GM19395 (cell line): ENCODE results near the gene XRN1.
"Not testable (repeated sequence)": the region's sequence is repeated elsewhere in the genome, so short reads cannot be mapped to it uniquely, and the experiment has no call there.

Experiments used
- ATAC-seq: cut with Tn5 transposase; IDR thresholded peaks from one replicate; pipeline ENCODE4 v1.9.1; 2021; ENCODE audit warnings: mild to moderate bottlenecking, moderate library complexity; ENCODE audit not compliant: unreplicated experiment

XRN1 gene

DNA sequence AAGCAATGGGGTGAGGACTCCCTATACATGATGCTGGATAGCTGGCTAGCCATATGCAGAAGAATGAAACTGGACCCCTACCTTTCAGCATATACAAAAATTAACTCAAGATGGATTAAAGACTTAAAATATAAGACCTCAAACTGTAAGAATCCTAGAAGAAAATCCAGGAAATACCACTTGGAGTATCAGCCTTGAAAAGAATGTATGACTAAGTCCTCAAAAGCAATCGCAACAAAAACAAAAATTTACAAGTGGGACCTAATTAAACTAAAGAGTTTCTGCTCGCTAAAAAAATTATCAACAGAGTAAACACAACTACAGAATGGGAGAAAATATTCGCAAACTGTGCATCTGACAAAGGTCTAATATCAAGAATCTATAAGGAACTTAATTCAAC is 94.3 kb downstream of the XRN1 start:
- no peak for ATAC-seq

- not testable (repeated sequence) for ATAC-seq
These were observed 95.1 kb downstream of the XRN1 start for GRCh38 chr3:142352698-142353097.

- no peak for ATAC-seq
These were observed 99.4 kb downstream of the XRN1 start for GRCh38 chr3:142348460-142348859.

GRCh38 chr3:142337994-142338393 is 109.8 kb downstream of the XRN1 start:
- ATAC-seq: no peak

DNA sequence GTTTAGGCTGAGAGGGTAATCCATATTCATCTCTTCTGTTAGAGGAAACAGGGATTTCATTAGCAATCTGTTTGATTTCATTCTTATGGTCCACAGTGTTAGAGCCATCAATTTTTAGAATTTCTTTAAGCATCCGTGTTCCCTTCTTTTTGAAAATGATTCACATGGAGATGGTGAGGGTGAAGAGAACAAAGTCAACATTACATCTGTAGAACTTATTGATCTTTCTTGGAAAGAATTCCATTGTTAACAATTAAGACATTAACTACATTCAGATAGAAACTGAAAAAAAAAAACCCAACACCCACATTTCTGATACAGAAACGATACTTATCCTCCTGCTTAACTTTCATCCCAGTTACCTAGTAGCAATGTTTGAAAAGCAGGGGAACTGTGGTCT is 115.4 kb downstream of the XRN1 start:
- ATAC-seq: no peak

DNA sequence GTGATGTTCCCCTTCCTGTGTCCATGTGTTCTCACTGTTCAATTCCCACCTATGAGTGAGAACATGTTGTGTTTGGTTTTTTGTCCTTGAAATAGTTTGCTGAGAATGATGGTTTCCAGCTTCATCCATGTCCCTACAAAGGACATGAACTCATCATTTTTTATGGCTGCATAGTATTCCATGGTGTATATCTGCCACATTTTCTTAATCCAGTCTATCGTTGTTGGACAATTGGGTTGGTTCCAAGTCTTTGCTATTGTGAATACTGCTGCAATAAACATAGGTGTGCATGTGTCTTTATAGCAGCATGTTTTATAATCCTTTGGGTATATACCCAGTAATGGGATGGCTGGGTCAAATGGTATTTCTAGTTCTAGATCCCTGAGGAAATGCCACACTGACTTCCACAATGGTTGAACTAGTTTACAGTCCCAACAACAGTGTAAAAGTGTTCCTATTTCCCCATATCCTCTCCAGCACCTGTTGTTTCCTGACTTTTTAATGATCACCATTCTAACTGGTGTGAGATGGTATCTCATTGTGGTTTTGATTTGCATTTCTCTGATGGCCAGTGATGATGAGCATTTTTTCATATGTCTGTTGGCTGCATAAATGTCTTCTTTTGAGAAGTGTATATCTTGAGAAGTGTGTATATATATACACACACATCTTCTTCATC is 123.4 kb downstream of the XRN1 start:
- ATAC-seq: not testable (repeated sequence)

DNA sequence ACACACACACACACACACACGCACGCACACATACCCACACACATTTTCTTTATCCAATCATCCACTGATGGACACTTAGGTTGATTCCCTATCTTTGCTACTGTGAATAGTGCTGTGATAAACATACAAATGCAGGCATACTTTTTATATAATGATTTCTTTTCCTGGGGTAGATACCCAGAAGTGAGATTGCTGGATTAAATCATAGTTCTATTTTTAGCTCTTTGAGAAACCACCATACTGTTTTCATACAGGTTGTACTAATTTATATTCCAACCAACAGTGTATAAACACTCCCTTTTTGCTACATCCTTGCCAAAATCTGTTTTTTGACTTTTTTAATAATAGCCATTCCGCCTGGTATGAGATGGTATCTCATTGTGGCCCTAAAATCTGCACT is 127.9 kb downstream of the XRN1 start:
- ATAC-seq: no peak

DNA sequence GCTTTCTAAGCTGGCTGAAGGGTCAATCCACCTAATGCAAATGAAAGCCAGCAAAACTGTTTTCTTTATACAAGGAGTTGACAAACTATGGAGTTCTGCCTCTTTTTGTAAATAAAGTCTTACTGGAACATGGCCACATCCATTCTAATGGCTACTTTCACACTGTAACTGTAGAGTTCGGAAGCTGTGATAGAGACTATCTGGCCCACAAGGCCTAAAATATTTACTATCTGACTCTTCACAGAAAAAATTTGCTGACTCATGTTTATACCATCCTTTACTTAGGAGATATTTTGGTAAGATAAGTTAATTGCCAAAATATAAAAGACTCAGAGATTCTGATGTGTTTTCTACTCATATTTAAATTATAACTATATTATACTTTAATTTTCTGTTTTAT is 128.7 kb downstream of the XRN1 start:
- ATAC-seq: no peak

DNA sequence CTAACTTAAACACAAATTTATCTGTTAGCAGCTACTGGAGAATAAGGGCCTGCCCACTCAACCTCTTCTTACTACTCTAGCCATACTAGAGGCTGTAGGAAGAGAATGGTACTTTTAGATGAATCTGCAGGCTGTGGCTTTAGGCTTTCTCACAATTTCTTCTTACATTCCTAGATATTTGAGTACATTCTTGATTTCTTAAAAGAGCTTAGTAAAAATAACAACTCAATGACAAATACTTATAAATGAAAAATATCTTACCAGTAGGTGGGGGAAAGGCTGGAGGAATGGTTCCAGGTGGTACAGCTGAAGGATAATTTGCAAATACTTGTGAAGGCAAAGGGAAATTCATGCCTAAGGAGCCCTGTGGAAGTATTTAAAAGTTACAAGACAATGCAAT is 129.5 kb downstream of the XRN1 start:
- no peak for ATAC-seq

DNA sequence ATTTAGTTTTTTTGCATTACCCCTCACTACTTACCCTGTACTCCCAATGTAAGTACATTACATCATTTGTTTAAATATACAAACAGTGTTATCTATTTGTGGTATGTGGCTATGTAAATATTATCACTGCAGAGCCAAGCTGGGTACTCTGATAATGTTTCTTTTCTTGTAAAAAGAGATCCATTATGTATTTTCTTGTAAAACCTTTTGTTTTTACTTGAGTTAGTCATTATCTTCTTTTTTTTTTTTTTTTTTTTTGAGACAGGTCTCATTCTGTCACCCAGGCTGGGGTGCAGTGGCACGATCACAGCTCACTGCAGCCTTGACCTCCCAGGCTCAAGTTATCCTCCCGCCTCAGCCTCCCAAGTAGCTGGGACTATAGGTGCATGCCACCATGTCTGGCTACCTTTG is 131.9 kb downstream of the XRN1 start:
- ATAC-seq: not testable (repeated sequence)

DNA sequence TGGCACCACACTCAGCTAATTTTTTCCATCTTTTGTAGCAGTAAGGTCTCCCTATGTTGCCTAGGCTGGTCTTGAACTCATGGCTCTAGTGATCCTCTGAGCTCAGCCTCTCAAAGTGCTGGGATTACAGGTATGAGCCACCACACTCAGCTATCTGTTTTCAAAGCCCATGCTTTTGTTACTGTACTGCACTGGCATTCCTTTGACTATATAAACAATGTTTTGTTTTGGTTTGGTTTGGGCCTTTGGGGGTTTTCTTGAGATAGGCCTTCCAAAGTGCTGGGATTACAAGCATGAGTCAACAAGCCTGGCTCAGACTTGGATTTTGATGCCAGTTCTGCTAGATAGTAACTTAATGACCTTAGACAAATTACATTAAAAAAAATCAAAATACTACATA is 132.8 kb downstream of the XRN1 start:
- no peak for ATAC-seq

- no peak for ATAC-seq
These were observed 137.4 kb downstream of the XRN1 start for GRCh38 chr3:142310439-142310838.

GRCh38 chr3:142302847-142303246 is 145.0 kb downstream of the XRN1 start:
- ATAC-seq: not testable (repeated sequence)

DNA sequence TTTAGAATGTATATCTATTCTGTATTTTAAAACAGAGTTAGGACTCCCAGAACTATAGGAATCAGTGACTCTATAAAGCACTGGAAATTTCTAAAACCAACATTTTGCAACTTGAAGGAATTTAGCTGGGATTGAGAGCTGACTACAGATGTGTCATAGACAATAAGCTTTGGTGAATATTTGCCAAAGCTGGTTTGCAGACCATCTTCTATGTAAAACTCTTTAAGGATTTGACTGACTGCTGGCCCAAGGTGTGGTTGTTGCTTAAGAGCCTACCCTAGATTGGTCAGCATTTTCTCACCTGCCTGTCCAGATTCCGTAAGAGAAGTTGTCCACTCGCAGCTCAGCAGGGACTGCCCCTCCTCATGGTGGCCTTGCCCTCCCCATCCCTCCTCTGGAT is 149.2 kb downstream of the XRN1 start:
- no peak for ATAC-seq

GRCh38 chr3:142296507-142296906 is 151.3 kb downstream of the XRN1 start:
- ATAC-seq: no peak

DNA sequence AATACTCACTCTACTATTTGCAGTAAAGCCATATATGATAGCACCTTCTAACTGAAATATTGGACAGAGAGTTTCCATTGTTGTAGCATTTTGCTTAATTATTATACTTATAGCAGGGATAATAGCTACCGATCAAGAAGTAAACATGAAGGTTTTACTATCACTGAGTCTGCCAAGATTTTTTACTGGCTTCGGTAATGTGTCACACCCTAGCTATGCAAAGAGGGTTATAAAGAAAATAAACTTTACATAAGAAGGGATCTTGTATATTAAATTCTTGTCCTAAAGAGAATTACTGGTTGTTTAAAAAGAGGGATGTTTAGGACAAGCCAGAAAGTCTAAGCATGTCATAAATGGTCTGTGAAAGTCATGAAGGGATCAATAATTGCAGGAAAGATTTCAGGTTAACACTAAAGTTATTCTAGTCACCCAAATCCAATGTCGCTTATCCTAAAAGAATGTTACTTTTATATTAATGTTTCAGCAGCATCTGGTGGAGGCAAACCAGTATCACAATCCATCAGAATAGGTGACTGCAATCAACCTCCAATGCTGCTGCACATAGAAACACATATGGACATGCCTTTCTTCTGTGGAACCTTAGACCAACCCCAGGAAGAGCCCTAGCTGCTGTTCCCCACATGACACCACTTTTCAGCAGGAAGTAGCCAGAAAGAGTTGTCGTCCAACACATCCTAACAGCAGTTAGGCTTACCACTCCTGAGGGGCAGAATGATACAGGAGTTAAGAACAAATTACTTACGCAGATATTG is 159.8 kb downstream of the XRN1 start:
- ATAC-seq: no peak

DNA sequence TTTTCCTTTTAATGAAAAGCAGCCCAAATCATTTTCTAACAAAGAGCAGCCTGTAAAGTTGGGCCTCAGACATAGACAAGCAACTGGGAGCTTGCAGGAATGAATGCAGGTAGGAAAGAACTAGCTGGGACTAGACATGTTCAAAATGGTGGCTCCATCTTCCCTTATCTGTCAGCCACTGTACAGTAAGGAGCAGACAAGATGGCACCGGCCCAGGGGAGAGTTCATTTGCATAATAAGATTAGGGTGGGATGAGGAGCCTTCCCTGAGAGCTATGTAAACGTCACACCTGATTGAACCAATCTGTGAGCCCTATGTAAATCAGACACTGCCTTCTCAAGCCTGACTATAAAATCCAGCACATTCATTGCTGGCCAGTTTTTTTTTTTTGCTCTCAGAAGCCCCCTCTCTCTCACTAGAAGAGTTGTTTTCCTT is 162.7 kb downstream of the XRN1 start:
- ATAC-seq: no peak

DNA sequence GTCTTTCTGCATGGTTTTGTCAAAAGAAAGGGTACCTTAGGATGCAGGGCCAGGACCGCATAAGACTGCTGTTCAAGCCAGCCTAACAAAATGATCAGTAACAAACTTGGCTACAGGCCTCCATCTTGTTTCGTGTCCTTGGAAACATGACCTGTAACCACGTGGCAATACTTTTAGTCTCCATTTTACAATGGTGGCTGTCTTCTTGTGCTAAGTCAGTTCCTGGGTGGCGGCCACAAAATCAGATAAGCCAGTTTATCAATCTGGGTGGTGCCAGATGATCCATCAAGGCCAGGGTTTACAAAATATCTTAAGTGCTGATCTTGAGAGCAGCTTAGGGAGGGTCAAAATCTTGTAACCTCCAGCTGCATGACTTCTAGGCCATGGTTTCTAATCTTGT is 165.3 kb downstream of the XRN1 start:
- ATAC-seq: no peak

GRCh38 chr3:142281474-142281873 is 166.4 kb downstream of the XRN1 start:
- ATAC-seq: no peak

- ATAC-seq: no peak
These were observed 167.8 kb downstream of the XRN1 start for GRCh38 chr3:142279965-142280590.

DNA sequence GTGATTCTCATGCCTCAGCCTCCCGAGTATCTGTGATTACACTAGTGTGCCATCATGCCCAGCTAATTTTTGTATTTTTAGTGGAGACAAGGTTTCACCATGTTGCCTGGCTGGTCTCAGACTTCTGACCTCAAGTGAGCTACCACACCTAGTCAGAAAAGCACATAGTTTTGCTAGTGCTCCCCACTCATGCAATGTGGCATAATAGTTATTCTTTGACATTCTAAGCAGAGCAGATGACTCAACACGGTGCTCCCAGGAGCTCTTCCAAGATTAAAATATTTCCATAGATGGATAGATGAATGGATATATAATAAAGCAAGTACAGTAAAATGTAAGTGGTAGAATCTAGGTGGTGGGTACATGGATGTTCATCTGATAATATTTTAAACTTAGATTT is 169.4 kb downstream of the XRN1 start:
- no peak for ATAC-seq

GRCh38 chr3:142276781-142277180 is 171.1 kb downstream of the XRN1 start:
- ATAC-seq: no peak
